ENCODE measurements around the gene SLC27A4.

SLC27A4 gene

DNA sequence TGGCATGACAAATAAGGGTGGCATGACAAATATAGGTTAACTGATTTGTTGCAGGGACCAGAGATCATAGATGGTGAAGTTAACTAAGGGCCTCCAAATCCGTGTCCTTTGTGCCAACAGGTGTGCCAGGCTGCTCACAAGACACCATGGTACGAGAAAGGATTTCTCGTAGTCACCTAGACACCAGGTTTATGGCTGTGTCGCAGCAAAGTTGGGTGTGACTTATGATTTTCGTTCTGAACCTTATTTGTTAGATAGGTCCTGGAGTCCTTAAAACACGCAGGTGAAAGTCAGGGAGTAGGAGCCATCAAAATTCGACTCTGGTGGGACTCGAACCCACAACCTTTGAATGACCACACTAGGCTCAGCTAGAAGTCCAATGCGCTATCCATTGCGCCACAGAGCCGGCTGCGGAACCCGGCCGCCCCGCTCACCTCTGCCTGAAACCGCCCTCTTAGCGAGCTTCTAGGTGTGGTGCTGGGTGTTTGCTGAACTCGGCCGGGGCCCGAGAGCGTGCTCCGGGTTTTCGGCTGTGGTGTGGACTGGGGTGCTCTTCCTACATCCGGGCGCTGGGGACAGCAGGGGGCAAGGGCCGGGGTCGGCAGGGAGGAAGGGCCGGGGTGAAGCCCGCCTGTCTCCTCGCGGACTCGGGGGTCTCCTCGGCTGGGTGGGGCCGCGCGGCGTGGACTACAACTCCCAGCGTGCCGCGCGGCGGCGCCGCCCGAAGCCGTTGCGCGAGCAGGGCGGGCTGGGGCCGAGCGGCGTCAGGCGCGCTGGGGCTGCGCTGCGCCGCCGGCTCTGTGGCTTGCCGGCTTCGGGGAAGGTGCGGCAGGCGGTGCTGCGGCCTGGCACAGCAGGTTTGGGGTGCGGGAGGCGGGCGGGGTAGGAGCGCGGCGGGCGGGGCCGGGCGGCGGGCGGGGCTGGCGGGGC, at the start of gene SLC27A4:
SLC27A4 (plus strand) TSS at position 767 of the 930 bp plus-strand sequence. CDS start 2,606 bp downstream, outside the sequence.
- DNase-seq (ENCODE audit: low read depth in 2 of 2, low spot score in 1 of 2): peak in 1 of 2 donors; percentile 50

DNA sequence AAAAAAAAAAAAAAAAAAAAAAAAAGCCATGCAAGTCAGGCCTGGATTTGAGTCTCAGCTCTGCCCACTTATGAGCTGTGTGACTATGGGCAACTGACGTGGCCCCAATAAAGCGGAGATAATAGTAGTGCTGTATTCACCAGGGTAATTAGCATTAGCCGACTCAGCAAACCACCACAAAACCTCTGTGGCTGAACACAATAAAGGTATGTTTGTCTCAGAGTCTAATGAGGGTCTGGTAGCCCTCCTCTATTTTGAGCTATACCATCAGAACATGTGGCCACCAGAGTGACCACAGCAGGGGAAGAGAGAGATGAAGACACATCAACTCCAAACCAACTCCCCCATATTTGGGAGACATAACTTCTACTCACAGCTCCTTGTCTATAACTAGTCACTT, 48.3 kb upstream of the SLC27A4 start:
- no peak for DNase-seq (ENCODE audit: low read depth in 2 of 2, low spot score in 1 of 2)

DNA sequence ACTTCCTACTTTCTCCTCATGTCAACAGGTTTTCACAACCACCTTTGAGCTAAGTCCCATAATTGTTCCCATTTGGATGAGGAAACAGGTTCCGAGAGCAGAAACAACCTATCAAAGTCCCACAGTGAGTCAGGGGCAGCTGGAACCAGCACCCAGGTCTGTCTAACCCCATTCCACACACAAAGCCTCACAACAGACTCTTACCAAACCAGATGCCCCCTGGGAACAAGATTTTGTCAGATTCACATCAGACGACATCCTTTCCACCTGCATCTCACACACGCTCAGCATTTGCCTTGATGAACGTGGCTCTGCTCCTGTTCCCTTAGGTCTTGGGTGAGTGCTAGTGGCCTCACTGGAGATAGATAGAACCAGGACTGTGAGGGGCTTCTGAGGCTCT, 47.2 kb upstream of the SLC27A4 start:
- DNase-seq (ENCODE audit: low read depth in 2 of 2, low spot score in 1 of 2): no peak

DNA sequence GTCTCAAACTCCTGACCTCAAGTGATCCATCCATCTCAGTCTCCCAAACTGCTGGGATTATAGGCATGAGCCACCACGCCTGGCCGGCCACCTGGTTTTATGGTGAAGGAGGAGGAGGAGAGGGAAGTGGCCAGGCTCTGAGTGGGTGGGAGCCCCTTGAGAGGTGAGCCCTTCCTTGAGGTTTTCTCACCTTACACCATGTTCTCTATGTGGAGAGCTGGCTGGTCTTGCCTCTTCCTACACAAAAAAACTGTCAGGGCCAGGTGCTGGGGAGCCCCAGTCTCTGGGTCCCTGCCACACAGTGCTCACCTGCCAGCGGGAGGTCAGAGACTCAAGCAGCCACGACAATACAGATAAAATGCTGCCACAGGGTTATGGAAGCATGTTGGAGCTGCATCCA, 46.2 kb upstream of the SLC27A4 start:
- DNase-seq (ENCODE audit: low read depth in 2 of 2, low spot score in 1 of 2): no peak

DNA sequence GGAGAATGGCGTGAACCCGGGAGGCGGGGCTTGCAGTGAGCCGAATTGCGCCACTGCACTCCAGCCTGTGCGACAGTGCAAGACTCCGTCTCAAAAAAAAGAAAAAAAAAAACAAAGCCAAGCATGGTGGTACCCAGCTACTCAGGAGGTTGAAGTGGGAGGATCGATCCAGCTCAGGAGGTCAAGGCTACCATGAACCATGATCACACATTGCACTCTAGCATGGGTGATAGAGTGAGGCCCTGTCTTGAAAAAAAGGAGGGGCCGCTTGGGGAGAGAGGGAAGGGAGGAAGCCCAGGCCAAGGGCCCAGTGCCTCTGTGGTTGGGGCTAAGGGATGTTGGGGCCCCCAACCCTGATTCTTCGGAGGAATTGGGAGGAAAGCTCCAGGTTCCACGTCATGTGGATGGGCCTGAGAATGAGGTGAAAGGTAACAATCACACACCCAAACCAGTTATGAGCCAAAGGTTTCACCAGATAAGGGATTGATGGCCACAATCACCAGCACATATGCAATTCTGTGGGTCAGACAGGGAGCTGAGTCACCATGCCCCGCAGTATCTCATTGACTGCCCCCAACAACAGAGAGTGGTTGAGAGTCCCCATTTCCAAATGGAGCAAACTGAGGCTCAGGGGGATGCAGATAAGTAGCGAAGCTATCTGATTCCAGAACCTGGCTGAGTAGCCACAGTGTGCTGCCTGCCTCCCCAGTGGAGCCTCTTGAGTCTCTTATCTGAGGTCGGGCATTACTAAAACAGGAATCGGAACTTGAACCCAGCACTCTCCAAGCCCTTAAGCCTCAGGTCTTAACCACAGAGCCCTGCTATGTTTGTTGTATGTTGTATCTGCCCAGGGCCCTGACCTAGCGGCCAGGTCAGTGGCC, 43.7 kb upstream of the SLC27A4 start:
- no peak for DNase-seq (ENCODE audit: low read depth in 2 of 2, low spot score in 1 of 2)

DNA sequence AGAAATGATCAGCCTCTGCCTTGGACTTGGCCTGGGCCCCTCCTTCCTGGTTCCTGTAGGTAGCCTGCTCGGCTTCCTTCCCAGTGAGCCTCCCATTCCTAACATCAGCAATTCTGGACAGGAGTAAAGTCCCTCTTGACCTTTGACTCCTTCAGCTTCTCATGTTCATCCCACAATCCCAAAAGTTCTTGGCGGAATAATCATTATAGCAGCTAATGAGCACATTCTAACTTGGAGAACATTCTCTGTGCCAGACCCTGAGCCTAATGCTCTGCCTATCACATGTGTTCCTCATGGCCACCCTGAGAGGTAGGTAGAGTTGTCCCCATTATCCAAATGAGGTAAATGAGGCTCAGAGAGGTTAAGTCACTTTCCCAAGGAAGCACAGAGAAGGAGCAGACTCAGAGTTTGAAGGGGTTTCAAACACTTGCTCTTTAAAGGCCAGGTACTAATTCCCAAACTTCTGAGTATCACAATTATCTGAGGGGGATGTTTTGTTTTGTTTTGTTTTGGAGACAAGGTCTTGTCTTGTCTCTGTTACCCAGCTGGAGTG, 43.0 kb upstream of the SLC27A4 start:
- DNase-seq (ENCODE audit: low read depth in 2 of 2, low spot score in 1 of 2): no peak

DNA sequence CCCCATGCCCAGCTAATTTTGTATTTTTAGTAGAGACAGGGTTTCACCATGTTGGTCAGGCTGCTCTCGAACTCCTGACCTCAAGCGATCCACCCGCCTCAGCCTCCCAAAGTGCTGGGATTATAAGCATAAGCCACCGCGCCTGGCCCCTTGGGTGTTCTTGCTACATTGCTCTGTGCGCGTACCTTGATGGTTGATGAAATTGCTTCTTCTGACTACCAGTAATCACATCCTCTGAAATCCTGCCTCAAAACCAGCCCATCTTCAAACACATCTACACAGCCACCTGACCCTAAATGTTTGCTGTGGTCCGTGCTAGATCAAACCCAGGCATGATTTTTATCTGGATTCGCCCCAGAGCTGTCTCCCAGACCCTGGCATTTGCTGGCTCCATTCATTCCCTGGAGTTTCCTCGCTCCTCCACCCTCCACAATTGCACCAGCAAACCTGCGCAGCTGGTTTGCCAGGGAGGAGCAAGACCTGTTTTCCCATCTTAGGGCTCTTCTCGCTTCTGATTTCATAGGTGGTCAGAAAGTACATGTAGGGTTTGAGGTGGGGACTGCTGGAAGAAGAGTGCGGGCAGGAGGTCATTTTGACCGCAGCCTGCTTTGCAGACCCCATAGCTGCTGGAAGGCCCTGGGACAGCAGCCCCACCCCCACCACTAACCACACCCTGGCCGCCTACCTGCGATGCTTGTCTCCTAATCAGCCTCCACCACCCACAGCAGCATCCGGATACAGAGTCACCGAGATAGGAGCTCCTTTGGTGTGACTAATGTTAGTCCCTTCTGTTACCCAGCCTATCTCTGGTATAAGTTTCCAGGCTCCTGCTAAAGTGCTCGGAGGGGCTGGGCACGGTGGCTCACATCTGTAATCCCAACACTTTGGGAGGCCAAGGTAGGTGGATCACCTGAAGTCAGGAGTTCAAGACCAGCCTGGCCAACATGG, 41.5 kb upstream of the SLC27A4 start:
- no peak for DNase-seq (ENCODE audit: low read depth in 2 of 2, low spot score in 1 of 2)

DNA sequence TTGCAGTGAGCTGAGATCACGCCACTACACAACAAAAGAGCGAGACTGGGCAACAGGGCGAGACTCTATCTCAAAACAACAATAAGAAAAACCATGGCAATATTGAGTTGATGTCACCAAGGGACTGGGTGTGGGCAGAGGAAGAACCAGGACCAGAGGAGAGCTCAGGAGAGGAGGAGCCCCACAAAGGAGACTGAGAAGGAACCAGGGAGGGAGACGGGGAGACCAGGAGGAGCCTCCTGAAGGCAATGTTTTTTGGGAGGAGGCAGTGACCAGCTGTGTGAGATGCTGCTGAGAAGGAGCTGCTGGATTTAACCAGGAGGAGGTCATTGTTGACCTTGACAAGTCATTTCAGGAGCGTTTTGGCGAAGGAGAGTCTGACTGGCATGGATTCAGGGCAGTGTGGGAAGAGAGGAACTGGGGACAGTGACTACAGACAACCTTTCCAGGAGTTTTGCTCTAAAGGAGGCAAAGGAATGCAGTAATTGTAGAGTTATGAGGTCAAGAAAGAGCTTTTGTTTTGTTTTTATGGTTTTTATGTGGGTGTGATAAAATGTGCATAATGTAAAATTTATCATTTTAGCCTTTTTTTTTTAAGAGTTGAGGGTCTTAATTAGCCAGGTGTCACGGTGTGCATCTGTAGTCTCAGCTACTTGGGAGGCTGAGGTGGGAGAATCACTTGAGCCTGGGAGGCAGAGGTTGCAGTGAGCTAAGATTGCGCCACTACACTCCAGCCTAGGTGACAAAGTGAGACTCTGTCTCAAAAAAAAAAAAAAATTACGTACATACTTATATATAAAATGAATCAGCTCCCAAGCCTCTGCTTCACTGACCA, 36.0 kb upstream of the SLC27A4 start:
- DNase-seq (ENCODE audit: low read depth in 2 of 2, low spot score in 1 of 2): no peak

DNA sequence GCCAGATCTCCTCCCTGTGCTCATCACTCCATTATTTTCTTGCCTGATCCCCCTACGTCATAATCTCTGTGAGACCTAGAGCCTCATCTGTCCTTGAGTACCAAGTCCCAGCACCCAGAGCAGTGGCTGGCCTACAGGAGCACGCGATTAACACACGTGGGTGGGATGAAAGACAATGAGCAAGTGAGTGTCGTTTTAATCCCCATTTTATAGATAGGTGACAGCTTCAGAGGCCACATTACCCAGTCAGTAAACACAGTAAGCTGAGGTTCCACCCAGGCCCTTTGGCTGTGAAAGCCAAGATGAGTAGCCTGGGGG, 35.4 kb upstream of the SLC27A4 start:
- no peak for DNase-seq (ENCODE audit: low read depth in 2 of 2, low spot score in 1 of 2)

DNA sequence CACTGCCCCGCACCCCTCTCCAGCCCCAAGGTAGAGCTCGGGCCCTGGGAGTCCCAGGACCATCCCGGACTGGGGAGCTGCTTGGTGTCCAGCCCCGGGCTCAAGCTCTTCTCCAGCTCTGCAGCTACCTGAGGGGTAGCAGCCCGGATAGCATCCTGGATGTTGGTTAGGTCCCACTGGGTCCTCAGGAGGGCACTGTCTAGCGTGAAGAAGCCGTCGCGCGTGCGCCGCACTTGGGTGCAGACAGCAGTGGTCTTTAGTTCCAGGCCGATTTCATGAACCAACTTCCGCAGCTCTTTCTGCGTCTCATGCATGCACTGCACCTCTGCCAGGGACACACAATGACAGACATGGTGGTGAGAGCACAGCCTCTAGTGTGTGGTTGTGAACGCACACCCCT, 30.8 kb upstream of the SLC27A4 start:
- DNase-seq (ENCODE audit: low read depth in 2 of 2, low spot score in 1 of 2): no peak

DNA sequence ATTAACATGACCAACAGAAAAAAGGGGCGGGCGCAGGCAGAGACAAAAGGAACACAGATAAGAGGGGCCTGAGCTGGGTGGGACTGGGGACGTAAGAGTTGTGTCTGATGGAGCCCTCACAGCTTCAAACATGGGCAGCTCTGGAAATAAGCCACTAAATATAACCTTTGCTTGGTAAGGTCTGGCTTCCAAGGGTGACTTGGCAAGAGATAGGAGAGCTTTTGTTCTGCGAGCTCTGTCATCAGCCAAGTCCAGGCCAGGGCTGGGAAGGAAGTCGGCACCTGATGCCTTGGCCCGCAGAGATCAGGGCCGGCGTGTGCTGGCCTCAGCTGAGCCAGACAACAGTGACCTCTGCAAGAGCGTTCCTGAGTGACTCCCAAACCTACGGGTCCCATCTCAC, 29.9 kb upstream of the SLC27A4 start:
- DNase-seq (ENCODE audit: low read depth in 2 of 2, low spot score in 1 of 2): no peak

DNA sequence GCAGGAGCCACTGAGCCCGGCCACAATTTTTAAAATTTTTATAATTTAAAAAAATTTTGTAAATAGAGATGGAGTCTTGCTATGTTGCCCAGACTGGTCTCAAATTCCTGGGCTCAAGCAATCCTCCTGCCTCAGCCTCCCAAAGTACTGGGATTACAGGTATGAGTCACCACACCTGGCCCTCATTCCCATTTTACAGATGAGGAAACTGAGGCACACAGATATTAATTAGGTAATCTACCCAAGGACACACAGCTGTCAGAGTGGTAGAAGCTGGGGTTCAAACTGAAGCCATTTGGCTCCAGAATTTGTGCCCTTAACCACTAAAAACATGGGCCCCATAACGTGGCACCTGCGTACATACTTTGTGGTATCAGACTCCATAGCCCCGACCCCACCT, 25.6 kb upstream of the SLC27A4 start:
- no peak for DNase-seq (ENCODE audit: low read depth in 2 of 2, low spot score in 1 of 2)

DNA sequence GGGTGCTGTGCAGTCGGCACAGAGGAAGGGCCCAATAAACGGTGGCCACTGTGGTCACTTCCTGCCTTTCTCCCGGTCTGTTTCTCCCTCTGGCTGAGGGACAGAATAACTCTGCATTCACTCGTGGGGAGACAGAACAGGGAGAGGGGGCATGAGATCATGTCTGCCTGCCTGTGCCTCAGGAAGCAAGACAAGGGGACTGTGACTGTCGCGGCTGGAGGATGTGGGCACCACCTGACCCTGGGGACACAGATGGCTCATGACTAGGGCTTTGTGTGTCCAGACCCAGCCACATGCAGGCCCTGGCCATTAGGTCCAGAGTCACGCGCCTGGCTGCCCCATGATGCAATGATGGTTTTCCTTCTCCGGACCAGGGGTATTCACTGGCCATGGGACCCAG, 23.9 kb upstream of the SLC27A4 start:
- no peak for DNase-seq (ENCODE audit: low read depth in 2 of 2, low spot score in 1 of 2)

DNA sequence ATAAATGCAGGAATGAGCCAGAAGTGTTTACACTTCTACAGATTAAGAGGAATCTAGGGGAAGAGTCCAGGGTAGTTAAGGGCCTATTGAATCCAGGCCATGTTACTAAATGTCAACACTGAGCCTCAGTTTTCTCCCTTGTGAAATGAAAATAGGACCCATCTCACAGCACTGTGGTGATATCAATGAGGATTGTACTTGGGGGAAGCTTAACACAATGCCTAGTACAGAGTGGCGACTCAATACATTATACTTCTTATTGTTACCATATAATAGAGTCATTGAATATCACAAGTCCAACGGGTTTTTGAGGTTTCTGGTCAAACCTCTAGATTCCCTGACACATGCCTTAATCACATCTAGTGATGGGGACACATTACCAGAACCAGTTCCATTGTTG, 22.7 kb upstream of the SLC27A4 start:
- DNase-seq (ENCODE audit: low read depth in 2 of 2, low spot score in 1 of 2): no peak

DNA sequence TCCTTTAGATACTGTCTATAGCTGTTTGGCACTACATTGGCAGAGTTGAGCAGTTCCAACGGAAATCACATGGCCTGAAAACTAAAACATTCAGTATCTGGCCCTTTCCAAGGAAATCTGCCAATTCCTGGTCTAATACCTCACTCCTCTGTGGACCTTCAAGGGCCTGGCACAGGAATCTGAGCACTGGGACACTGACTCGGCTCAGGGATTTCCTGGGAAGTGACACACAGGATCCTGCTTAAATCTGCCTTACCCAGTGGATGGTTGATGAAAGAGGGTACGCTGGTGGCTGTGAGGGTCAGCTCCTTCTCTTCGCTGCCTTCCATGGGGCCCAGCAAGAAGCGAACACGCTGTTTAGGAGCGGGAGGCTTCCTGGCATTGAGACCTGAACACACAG, 19.0 kb upstream of the SLC27A4 start:
- no peak for DNase-seq (ENCODE audit: low read depth in 2 of 2, low spot score in 1 of 2)

DNA sequence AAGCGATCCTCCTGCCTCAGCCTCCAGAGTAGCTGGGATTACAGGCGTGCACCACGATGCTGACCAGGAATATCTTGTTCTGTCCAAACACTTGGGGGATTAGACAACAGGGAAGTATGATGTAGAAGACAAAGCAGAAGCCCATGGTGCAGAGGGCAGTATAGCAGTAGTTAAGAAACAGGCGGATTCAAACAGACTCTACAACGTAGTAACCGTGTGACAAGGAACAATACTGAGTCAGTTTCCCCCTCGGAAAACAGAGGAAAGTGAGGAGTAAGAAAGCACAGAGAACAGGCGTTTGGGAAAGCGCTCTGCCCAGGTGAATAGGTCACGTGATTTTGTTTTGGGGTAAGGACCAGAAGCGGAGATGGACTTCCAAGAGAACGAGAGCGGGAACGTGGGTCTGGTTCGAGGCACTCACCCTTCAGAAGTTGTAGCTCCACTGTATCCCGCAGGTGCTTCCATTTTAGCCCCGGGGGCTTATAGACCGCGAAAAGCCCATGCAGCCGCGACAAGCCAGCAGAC, 18.4 kb upstream of the SLC27A4 start:
- no peak for DNase-seq (ENCODE audit: low read depth in 2 of 2, low spot score in 1 of 2)

DNA sequence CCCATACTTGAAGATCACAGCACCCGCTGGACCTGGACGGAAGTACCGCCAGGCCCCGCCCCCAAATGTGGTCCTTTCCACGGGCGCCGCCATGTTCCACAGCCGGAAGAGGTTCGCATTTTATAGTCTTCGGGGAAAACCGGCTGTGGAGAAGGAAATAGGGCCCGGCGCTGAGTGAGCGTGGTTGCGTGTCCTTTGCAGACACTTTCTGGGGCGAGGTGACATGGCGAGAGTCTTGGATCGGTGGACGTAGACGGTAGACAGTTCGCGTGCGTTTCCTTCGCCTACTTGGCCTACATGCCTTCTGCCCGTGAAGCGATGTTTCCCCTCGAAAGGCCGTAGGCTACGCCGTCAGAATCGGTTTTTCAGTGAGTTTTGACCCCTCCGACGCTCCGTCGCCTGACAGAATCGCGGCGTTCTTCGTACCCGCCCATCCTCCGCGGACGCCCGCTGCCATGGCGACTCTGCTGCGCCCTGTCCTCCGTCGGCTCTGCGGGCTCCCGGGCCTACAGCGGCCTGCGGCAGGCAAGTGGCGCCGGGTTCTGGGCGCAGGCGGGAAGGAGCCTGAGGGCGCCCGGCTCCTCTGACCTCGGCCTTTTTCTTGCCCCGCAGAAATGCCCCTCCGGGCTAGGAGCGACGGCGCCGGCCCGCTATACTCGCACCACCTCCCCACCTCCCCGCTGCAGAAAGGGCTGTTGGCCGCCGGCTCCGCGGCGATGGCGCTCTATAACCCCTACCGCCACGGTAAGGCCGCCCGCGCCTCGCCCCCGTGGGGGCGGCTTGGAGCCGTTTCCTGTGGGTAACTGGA, 17.7 kb upstream of the SLC27A4 start, which contains the start of the genes COQ4 and TRUB2:
COQ4 (plus strand) TSS at position 436 of the 808 bp plus-strand sequence; CDS start at position 456, 20 bp downstream.
TRUB2 (minus strand) TSS at position 44 of the 808 bp plus-strand sequence; CDS start at position 5, 39 bp downstream.
- peak; percentile 84 to 85 for DNase-seq (ENCODE audit: low read depth in 2 of 2, low spot score in 1 of 2)

DNA sequence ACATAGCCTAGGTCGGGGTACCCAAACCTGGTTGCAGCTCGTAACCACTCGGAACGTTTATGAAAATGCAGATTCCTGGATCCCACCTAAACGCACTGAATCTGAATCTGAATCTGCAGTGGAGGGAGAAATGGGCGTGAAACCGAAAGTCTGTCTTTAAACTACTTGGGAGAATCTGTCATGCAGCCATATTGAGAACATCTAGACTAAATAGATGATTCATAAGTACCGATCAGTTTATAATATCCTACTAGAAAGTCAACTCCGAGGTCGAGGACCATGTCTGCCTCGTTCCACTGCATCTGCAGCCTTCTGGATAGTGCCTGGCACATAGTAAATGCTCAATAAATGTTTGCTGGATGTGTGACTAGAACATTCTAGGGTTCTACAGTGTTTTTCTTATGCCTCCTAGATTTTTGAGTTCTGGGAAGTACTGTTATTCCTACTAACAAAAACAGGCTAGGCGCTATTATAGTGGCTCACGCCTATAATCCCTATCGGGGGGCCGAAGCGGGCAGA, 17.1 kb upstream of the SLC27A4 start:
- no peak for DNase-seq (ENCODE audit: low read depth in 2 of 2, low spot score in 1 of 2)
